Activated naive CD4-positive, alpha-beta T cell treated with anti-CD3 and anti-CD28 coated beads, Interleukin-2, amount 50 U/mL, for 72 hours (primary cell): ENCODE results near the gene CTH. TPM values are rescaled to one million over a fixed set of nuclear protein-coding genes. Genes with fewer than 3 reads are reported as not detected.
"Not testable (repeated sequence)": the region's sequence is repeated elsewhere in the genome, so short reads cannot be mapped to it uniquely, and the experiment has no call there.

Experiments used
- ATAC-seq, 2 donors: fragments of 150-1000 bp; cut with Tn5 transposase; 2 replicates each; pipeline ENCODE4 v1.10.0; 2021; ENCODE audit warnings: mild to moderate bottlenecking in 2 of 2, moderate library complexity in 2 of 2
- DNase-seq, 2 donors: peaks; one replicate each; pipeline ENCODE4 v3.0.0; 2021 to 2022; ENCODE audit warnings: low spot score in 2 of 2
- H3K27ac Mint-ChIP-seq, 2 donors: one replicate each; pipeline ENCODE4 v1.8.0; 2022; ENCODE audit warnings: mild to moderate bottlenecking in 2 of 2, mixed read lengths in 2 of 2
- H3K36me3 Mint-ChIP-seq, 2 donors: one replicate each; pipeline ENCODE4 v1.8.0; 2022; ENCODE audit warnings: mixed read lengths in 2 of 2
- H3K9me3 Mint-ChIP-seq, 2 donors: one replicate each; pipeline ENCODE4 v1.8.0; 2022; ENCODE audit warnings: mixed read lengths in 2 of 2
- total RNA-seq, 2 donors: library from RNA; stranded (reverse); gene quantifications; one replicate each; pipeline ENCODE4 v1.2.3, GENCODE V29; 2022

Gene CTH
- total RNA-seq, 2 donors from 2014 or later = 12.0 to 12.8 TPM

DNA sequence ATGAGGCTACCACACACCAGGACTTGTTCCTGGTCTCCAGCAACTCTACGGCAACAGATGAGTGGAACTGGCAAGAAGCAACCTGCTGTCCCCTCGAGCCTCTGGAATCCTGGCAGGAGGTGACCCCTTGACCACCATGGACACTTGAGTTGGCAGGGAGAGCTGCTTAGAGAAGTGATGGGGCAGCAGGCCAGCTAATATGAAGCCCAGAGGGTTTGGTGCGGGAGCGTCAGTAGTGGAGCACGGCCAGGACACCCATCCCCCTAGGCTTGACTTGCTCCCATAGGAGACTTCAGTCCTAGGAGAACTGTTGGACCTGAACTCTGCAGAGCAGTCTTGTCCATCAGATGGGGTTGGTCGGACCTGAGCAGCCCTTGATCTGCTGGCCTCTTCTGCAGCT lies 56.5 kb downstream of the CTH start:
- Mint-ChIP-seq H3K9me3 (peaks cover 0 to 5% of the 10 kb centered on the region in 2 donors), H3K27ac (no peak overlapping the region), H3K36me3 (no peaks in the 10 kb centered on the region)
- no peak for DNase-seq
- no peak for ATAC-seq

DNA sequence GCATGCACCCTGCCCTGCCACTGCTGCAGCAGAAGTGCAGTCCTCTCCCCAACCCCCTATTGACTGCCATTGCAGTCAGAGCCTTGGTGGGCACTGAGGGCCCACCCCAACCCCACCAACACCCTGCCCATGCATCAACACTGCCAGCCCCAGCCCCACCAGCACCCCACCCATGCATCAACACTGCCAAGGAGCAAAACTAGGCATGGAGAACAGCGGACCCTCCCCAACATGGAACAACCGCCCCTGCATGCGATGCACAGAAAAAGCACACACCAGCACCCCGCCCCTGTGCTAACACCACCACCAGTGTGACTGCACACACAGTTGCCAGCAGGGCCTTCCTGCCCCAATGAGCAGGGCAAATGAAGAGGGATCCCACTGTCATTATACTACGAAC lies 57.1 kb downstream of the CTH start:
- ATAC-seq = no peak
- Mint-ChIP-seq H3K27ac (no peak overlapping the region), H3K36me3 (no peaks in the 10 kb centered on the region), H3K9me3 (peaks cover 0 to 5% of the 10 kb centered on the region in 2 donors)
- DNase-seq = no peak

DNA sequence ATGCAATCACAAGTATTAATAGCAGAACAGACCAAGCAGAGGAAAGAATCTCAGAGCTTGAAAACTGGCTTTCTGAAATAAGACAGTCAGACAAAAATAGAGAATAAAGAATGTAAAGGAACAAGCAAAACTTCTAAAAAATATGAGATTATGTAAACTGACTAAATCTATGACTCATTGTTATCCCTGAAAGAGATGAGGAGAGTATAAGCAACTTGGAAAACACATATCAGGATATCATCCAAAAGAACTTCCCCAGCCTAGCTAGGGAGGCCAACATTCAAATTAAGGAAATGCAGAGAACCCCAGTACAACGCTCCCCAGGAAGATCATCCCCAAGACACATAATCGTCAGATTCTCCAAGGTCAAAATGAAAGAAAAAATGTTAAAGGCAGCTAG lies 58.1 kb downstream of the CTH start:
- H3K9me3 Mint-ChIP-seq, DNase-seq, H3K36me3 Mint-ChIP-seq, ATAC-seq: not testable (repeated sequence)
- H3K27ac Mint-ChIP-seq = peak overlapping the region in 1 of 2 donors; percentile 32

GRCh38 chr1:70475023-70475422 lies 64.0 kb downstream of the CTH start:
- no peaks in the 10 kb centered on the region for H3K36me3 Mint-ChIP-seq
- no peak overlapping the region for H3K27ac Mint-ChIP-seq
- DNase-seq = no peak
- ATAC-seq = no peak
- H3K9me3 Mint-ChIP-seq = no peaks in the 10 kb centered on the region

DNA sequence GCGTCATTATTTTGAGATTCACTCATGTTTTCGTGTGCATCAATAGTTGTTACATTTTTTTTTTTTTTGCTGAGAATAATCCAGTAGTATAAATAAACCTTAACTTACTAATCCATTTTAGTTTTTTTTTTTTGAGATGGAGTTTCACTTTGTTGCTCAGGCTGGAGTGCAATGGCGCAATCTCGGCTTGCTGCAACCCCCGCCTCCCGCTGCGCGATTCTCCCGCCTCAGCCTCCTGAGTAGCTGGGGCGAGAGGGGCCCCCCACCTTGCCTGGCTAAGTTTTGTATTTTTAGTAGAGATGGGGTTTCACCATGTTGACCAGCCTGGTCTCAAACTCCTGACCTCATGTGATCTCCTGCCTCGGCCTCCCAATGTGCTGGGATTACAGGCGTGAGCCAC lies 66.0 kb downstream of the CTH start:
- Mint-ChIP-seq H3K36me3 (no peaks in the 10 kb centered on the region), H3K9me3 (no peaks in the 10 kb centered on the region), H3K27ac (no peak overlapping the region)
- DNase-seq (no peak), ATAC-seq (no peak)

DNA sequence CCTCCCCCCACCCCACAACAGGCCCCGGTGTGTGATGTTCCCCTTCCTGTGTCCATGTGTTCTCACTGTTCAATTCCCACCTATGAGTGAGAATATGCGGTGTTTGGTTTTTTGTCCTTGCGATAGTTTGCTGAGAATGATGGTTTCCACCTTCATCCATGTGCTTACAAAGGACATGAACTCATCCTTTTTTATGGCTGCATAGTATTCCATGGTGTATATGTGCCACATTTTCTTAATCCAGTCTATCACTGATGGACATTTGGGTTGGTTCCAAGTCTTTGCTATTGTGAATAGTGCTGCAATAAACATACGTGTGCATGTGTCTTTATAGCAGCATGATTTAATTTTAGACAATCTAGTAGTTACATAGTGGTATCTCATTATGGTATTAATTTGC lies 66.8 kb downstream of the CTH start:
- not testable (repeated sequence) for H3K36me3 Mint-ChIP-seq, ATAC-seq, H3K9me3 Mint-ChIP-seq, DNase-seq, H3K27ac Mint-ChIP-seq

- DNase-seq = no peak
- Mint-ChIP-seq H3K36me3 (no peaks in the 10 kb centered on the region), H3K27ac (no peak overlapping the region), H3K9me3 (no peaks in the 10 kb centered on the region)
- ATAC-seq = no peak
These were observed 72.3 kb downstream of the CTH start for GRCh38 chr1:70483342-70483741.

- no peak for DNase-seq
- no peak overlapping the region for H3K27ac Mint-ChIP-seq
- H3K9me3 Mint-ChIP-seq = no peaks in the 10 kb centered on the region
- no peak for ATAC-seq
- H3K36me3 Mint-ChIP-seq = no peaks in the 10 kb centered on the region
These were observed 74.6 kb downstream of the CTH start for GRCh38 chr1:70485624-70486023.

GRCh38 chr1:70486676-70487458 lies 75.8 kb downstream of the CTH start:
- peak in 1 of 2 donors; percentile 11 for ATAC-seq
- H3K36me3 Mint-ChIP-seq = no peaks in the 10 kb centered on the region

DNA sequence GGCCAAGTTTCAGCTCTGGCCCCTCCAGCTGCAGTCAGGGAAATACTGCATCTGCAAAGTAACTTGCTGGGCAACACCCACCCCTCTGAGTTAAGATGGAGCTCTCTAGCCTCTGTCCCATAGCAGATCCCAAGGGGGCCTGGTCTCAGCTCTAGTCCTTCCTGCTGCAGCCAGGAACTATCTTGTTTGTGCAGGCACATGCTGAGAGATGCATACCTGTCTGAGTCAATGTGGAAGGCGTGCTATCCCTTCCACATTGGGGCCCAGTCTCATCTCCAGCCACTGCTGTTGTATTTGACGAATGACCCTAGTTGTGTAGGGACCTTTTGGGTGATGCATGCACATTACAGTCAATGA lies 76.4 kb downstream of the CTH start:
- ATAC-seq = no peak
- no peak for DNase-seq
- no peaks in the 10 kb centered on the region for H3K36me3 Mint-ChIP-seq
- no peak overlapping the region for H3K27ac Mint-ChIP-seq
- no peaks in the 10 kb centered on the region for H3K9me3 Mint-ChIP-seq

More at GRCh38 chr1:70486676-70487458, 75.8 kb downstream of the CTH start:
- Mint-ChIP-seq H3K27ac (no peak overlapping the region), H3K9me3 (no peaks in the 10 kb centered on the region)
- no peak for DNase-seq

DNA sequence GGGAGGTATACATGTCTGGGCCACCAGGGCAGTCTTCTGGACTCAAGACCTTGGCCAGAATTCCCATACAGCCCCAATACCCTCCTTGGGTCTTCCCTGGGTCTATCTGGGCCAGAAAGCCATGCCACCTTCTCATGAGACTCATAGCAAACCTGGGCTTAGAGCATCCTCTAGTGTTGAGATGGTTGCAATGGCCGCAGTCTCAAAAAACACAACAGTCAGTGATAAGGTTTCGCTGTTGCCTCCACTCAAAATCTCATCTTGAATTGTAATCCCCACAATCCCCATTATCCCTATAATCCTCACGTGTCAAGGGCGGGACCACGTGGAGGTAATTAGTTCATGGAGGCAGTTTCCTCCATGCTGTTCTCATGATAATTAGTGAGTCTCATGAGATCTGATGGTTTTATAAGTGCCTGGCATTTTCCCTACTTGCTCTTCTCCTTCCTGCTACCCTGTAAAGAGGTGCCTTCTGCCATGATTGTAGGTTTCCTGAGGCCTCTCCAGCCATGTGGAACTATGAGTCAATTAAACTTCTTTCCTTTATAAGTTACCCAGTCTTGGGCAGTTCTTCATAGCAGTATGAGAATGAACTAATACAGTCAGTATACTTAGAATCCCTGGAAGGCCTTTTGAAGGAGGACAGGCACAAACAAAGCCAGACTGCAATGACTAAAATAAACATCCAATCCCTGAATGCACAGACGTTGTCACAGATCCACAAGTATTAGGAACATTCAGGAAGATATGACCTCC lies 77.0 kb downstream of the CTH start:
- H3K9me3 Mint-ChIP-seq = no peaks in the 10 kb centered on the region
- H3K36me3 Mint-ChIP-seq = no peaks in the 10 kb centered on the region
- ATAC-seq = peak; percentile 22 to 75
- no peak overlapping the region for H3K27ac Mint-ChIP-seq
- no peak for DNase-seq

Other genes starting within 250 kb of the CTH start
- gene LRRC40, start 205.7 kb upstream of the CTH start, total RNA-seq = 10 to 100 TPM; 24.3 to 25.5 TPM
- gene SRSF11, start 189.9 kb upstream of the CTH start, total RNA-seq = 100 to 1,000 TPM; 205 to 208 TPM
- gene ANKRD13C, start 56.5 kb upstream of the CTH start, total RNA-seq = 10 to 100 TPM; 17.3 to 26.3 TPM